ENCODE data around the gene TBC1D21. TPM values are rescaled to one million over a fixed set of nuclear protein-coding genes. Genes with fewer than 3 reads are reported as not detected.

Gene TBC1D21
- total and polyA plus RNA-seq, 9 of the 15 experiments (the other 6 are each of a cell fraction or from before 2014, with no cell fraction given) = not detected

DNA sequence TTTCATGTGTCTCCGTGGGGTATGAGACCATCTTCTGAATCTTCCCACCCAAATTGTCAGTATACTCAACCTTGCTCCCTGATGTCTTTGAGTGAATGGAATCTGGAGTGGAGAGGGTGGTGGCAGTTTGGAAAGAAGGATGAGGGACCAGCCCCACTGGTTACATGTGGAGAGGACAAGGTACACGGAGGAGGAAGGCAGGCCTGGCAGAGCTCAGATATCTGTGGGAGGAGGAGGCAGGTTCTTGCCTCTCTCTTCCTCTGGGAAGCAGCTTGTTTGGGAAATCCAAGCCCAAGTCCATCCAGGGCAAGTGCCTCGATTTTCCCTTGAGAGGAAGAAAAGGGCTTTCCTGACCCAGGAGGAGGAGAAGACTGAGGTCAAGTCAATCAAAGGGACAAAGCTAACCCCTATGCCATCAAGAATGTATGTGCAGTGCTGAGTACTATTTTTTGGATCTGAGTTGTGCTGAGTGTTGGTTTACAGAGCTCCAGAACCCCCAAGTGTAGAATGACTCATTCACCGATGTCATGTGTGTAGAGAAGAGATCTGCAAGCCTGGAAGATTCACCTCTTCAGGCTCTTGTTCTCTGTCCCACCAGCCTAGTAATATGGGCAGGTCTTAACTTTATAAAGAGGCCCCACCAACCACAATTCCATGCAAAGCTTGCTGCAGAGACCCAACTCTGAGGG lies 33.1 kb downstream of the TBC1D21 start:
- H3K4me3 ChIP-seq = no peak overlapping the region
- BruUV-seq (replicated peaks) = no TSS peak
- in situ Hi-C loops (cut with MboI) (no loop called here), intact Hi-C loops (cut with micrococcal nuclease) (loop anchor here (5.0 kb wide), 1 partner anchor 194 kb away; no protein-coding TSS in a partner anchor)
- ATAC-seq = no peak
- WGBS (ENCODE audit: insufficient coverage, low coverage, missing lambda C conversion rate) = 3% methylated on average over 3 of the region's 4 CpGs
- no peaks in the 10 kb centered on the region for H3K79me2 ChIP-seq (ENCODE audit: control insufficient read depth, insufficient read depth, low read length)
- no peak overlapping the region for H2AFZ ChIP-seq (ENCODE audit: low read depth, low read length)
- no peaks in the 10 kb centered on the region for H3K9me3 ChIP-seq (replicated peaks; ENCODE audit: control insufficient read depth, insufficient read depth, low read depth, low read length)
- no peaks in the 10 kb centered on the region for H3K36me3 ChIP-seq (ENCODE audit: control insufficient read depth, insufficient read depth, low read length)
- H3K9ac ChIP-seq (ENCODE audit: insufficient read depth in 1 of 2, low read depth in 2 of 2, low read length in 2 of 2) = no peak overlapping the region
- CTCF ChIA-PET (ENCODE audit: low intra/inter-chr PET ratio) = no interaction called here
- POLR2A ChIA-PET = interaction anchor here (0.6 to 1.6 kb wide), 6 partner anchors 12 to 505 kb away, joined by 3 to 7 read pairs (median 4); no protein-coding TSS in a partner anchor
- H3K27ac ChIP-seq (ENCODE audit: extremely low read depth, low read depth, low read length) = no peak overlapping the region
- H3K4me1 ChIP-seq (replicated peaks in 1 of 2; ENCODE audit: control insufficient read depth in 2 of 2, insufficient read depth in 2 of 2, low read length in 2 of 2) = no peaks in the 10 kb centered on the region
- no peak for FAIRE-seq
- no peaks in the 10 kb centered on the region for H3K9me1 ChIP-seq (ENCODE audit: control insufficient read depth, insufficient read depth, low read length)
- DNase-seq (ENCODE audit: extremely low read depth in 1 of 4, low spot score in 3 of 4) = no peak
- peaks cover 0 to 53% of the 10 kb centered on the region in 2 experiments; a peak in 3 of 5 replicates for H3K27me3 ChIP-seq (ENCODE audit: control insufficient read depth in 2 of 2, insufficient read depth in 2 of 2, low read length in 2 of 2)
- H3K4me2 ChIP-seq (ENCODE audit: insufficient read depth, low read length) = no peak overlapping the region
- H4K20me1 ChIP-seq (replicated peaks; ENCODE audit: control insufficient read depth, insufficient read depth, low read length) = peaks cover 4% of the 10 kb centered on the region; the same call in 1 of the 2 replicates
- TF ChIP-seq TOE1 (IDR thresholded peaks at IDR 0.05; ENCODE audit: borderline replicate concordance) = no peak
- TF ChIP-seq TOE1 (CRISPR knock-in tag; IDR thresholded peaks at IDR 0.05; ENCODE audit: borderline replicate concordance, low read depth) = no peak
- TF ChIP-seq, protein P1, sequence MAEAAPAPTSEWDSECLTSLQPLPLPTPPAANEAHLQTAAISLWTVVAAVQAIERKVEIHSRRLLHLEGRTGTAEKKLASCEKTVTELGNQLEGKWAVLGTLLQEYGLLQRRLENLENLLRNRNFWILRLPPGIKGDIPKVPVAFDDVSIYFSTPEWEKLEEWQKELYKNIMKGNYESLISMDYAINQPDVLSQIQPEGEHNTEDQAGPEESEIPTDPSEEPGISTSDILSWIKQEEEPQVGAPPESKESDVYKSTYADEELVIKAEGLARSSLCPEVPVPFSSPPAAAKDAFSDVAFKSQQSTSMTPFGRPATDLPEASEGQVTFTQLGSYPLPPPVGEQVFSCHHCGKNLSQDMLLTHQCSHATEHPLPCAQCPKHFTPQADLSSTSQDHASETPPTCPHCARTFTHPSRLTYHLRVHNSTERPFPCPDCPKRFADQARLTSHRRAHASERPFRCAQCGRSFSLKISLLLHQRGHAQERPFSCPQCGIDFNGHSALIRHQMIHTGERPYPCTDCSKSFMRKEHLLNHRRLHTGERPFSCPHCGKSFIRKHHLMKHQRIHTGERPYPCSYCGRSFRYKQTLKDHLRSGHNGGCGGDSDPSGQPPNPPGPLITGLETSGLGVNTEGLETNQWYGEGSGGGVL (CRISPR knock-in tag; IDR thresholded peaks at IDR 0.05) = no peak
- TF ChIP-seq, protein P2, sequence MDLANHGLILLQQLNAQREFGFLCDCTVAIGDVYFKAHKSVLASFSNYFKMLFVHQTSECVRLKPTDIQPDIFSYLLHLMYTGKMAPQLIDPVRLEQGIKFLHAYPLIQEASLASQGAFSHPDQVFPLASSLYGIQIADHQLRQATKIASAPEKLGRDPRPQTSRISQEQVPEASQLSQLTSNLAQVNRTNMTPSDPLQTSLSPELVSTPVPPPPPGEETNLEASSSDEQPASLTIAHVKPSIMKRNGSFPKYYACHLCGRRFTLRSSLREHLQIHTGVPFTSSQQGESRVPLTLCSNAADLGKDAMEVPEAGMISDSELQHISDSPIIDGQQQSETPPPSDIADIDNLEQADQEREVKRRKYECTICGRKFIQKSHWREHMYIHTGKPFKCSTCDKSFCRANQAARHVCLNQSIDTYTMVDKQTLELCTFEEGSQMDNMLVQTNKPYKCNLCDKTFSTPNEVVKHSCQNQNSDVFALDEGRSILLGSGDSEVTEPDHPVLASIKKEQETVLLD (IDR thresholded peaks at IDR 0.05) = no peak
- no peak for TF ChIP-seq POLR3G (IDR thresholded peaks at IDR 0.05; ENCODE audit: extremely low read depth, insufficient read length, insufficient replicate concordance)
- TF ChIP-seq ZNF584 (CRISPR knock-in tag; IDR thresholded peaks at IDR 0.05; ENCODE audit: low read depth) = no peak
- TF ChIP-seq, protein P3, sequence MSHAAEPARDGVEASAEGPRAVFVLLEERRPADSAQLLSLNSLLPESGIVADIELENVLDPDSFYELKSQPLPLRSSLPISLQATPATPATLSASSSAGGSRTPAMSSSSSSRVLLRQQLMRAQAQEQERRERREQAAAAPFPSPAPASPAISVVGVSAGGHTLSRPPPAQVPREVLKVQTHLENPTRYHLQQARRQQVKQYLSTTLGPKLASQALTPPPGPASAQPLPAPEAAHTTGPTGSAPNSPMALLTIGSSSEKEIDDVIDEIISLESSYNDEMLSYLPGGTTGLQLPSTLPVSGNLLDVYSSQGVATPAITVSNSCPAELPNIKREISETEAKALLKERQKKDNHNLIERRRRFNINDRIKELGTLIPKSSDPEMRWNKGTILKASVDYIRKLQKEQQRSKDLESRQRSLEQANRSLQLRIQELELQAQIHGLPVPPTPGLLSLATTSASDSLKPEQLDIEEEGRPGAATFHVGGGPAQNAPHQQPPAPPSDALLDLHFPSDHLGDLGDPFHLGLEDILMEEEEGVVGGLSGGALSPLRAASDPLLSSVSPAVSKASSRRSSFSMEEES (CRISPR knock-in tag; IDR thresholded peaks at IDR 0.05) = no peak
- TF ChIP-seq SMAD2 (IDR thresholded peaks at IDR 0.05; ENCODE audit: low read depth, low read length) = no peak
- TF ChIP-seq, protein P4, sequence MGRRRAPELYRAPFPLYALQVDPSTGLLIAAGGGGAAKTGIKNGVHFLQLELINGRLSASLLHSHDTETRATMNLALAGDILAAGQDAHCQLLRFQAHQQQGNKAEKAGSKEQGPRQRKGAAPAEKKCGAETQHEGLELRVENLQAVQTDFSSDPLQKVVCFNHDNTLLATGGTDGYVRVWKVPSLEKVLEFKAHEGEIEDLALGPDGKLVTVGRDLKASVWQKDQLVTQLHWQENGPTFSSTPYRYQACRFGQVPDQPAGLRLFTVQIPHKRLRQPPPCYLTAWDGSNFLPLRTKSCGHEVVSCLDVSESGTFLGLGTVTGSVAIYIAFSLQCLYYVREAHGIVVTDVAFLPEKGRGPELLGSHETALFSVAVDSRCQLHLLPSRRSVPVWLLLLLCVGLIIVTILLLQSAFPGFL (CRISPR knock-in tag; IDR thresholded peaks at IDR 0.05) = no peak
- no peak for TF ChIP-seq ZNF561 (CRISPR knock-in tag; conservative IDR thresholded peaks at IDR 0.05)
- no peak for TF ChIP-seq MTA1 (IDR thresholded peaks at IDR 0.05; ENCODE audit: borderline replicate concordance)
- no peak for TF ChIP-seq ETV5 (CRISPR knock-in tag; IDR thresholded peaks at IDR 0.05; ENCODE audit: low read depth)
- no peak for TF ChIP-seq DMBX1 (CRISPR knock-in tag; IDR thresholded peaks at IDR 0.05; ENCODE audit: borderline replicate concordance)
- TF ChIP-seq ZNF224 (CRISPR knock-in tag; IDR thresholded peaks at IDR 0.05) = no peak

Measured in K562 (cell line).